ENCODE measurements around the gene SULF2.

DNA sequence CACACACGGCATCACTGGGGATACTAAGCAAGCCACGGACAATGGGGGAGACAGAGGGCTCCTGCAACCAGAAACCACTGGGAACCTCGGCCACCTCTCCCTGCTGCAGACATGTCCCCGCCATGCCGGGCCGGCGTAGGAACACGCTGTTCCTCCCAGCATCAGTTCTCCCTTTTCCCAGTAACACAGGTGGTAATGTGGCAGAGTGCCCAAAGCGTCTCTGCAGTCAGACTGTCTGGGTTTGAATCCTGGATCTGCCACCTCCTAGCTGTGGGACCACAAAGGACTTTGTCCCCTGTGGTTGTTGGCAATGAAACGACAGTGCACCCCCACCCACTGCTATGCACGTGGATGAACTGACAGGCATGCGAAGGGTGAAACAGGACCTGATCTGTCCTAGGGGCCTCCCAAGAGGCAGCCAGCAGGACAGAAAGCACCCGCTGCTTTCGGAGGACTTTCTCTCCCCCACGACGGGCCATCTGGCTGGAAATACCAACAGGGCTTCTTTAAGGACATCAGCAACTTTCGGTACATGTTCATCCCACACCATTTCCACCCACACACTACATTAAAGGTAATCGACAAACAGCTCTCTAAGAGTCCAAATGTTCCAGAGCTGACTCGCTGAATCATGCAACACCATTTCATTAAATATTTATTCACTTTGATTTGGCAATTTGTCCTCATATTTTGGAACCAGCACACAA is 74.1 kb downstream of the SULF2 start:
- TF ChIP-seq, protein P1, sequence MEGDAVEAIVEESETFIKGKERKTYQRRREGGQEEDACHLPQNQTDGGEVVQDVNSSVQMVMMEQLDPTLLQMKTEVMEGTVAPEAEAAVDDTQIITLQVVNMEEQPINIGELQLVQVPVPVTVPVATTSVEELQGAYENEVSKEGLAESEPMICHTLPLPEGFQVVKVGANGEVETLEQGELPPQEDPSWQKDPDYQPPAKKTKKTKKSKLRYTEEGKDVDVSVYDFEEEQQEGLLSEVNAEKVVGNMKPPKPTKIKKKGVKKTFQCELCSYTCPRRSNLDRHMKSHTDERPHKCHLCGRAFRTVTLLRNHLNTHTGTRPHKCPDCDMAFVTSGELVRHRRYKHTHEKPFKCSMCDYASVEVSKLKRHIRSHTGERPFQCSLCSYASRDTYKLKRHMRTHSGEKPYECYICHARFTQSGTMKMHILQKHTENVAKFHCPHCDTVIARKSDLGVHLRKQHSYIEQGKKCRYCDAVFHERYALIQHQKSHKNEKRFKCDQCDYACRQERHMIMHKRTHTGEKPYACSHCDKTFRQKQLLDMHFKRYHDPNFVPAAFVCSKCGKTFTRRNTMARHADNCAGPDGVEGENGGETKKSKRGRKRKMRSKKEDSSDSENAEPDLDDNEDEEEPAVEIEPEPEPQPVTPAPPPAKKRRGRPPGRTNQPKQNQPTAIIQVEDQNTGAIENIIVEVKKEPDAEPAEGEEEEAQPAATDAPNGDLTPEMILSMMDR (IDR thresholded peaks at IDR 0.05): no peak
- TF ChIP-seq POLR2A (IDR thresholded peaks at IDR 0.05): no peak

Measured in testis (tissue), 2 donors.